Adrenal gland (tissue), 12 donors: ENCODE results near the gene PRKAR2A. TPM values are rescaled to one million over a fixed set of nuclear protein-coding genes. Genes with fewer than 3 reads are reported as not detected.
"Not testable (repeated sequence)": the region's sequence is repeated elsewhere in the genome, so short reads cannot be mapped to it uniquely, and the experiment has no call there.

Experiments
- DNase-seq, 7 donors: peaks; one replicate each; pipeline ENCODE4 v3.0.0-alpha.2; 2019 to 2020
- H3K27ac ChIP-seq, 5 donors: fragments of 200-600 bp; sonication (generic) in 4 of 5; 1 replicate in 3 of 5; 2 replicates in 2 of 5; pipeline versions ENCODE4 v1.5.1 to v1.8.0; 2016 to 2020; ENCODE audit warnings: mild to moderate bottlenecking in 1 of 5
- H3K27me3 ChIP-seq: fragments of 200-600 bp; 2 replicates; pipeline ENCODE4 v1.8.0; 2021
- H3K36me3 ChIP-seq, 2 donors: fragments of 200-600 bp; replicated peaks in 1 of 2; 1 replicate in 1 of 2; 2 replicates in 1 of 2; pipeline versions ENCODE4 v1.5.1 to v1.8.0; 2018 to 2022
- H3K4me1 ChIP-seq, 2 donors: fragments of 200-600 bp; replicated peaks in 1 of 2; 1 replicate in 1 of 2; 2 replicates in 1 of 2; pipeline versions ENCODE4 v1.5.1 to v1.8.0; 2018 to 2021
- H3K4me3 ChIP-seq, 4 donors: fragments of 200-600 bp; sonication (generic) in 3 of 4; one replicate each; pipeline ENCODE4 v1.5.1; 2016 to 2018
- H3K9me3 ChIP-seq, 3 donors: fragments of 200-600 bp; sonication (generic) in 1 of 3; replicated peaks in 1 of 3; 1 replicate in 2 of 3; 2 replicates in 1 of 3; pipeline versions ENCODE4 v1.5.1 to v1.8.0; 2016 to 2021
- POLR2A ChIP-seq, 2 donors: fragments of 450-650 bp; IDR thresholded peaks; one replicate each; pipeline ENCODE4 v1.6.1; 2017; ENCODE audit warnings: antibody characterized with exemption in 2 of 2, mild to moderate bottlenecking in 2 of 2, moderate library complexity in 1 of 2
- WGBS, 4 donors: extraction: QIAGEN DNeasy Blood & Tissue Kit in 2 of 4; methylation state at CpG; one replicate each; pipeline versions ENCODE4 v1.1.5 to v1.1.7; 2013 to 2017; 5-methylcytosine and 5-hydroxymethylcytosine counted together
- intact Hi-C, 2 donors: fragments of 100-400 bp; cut with DNase I; formaldehyde crosslinking; loops; one replicate each; pipeline versions ENCODE4 v1.14.1 to v1.15.0; 2022 to 2023
- polyA plus RNA-seq, 3 donors: library from polyadenylated mRNA; stranded (reverse); fragments of 200-250 nt in 2 of 3; fragments of 350-450 nt in 1 of 3; fragmentation: Illumina TruSeq in 1 of 3; extraction: RNeasy Lipid Tissue Mini Kit (QIAGEN cat#74804) in 1 of 3; gene quantifications; one replicate each; pipeline ENCODE4 v1.2.3, GENCODE V29; 2013 to 2014
- total RNA-seq, 9 donors: library from RNA; depleted of rRNA in 4 of 9; stranded (reverse); fragments of >200 nt in 4 of 9; fragments of 120-200 nt in 1 of 9; fragmentation: NEBNext Ultra II Directional in 1 of 9; extraction: Animal tissue kit (Norgen Biotek cat#: 25700) in 1 of 9; gene quantifications; one replicate each; pipeline versions ENCODE4 v1.1.0 to v1.2.4, GENCODE V29; 2013 to 2023
- TF ChIP-seq, protein P1 (sequence below), 6 experiments: fragments of 450-650 bp in 4 of 6; fragments of 200-600 bp in 2 of 6; sonication (generic) in 1 of 6; IDR thresholded peaks; 1 replicate in 5 of 6; 2 replicates in 1 of 6; pipeline versions ENCODE4 v1.5.1 to v1.8.0; 2016 to 2021; ENCODE audit warnings: antibody characterized with exemption in 6 of 6, mild to moderate bottlenecking in 2 of 6, moderate library complexity in 1 of 6
- donor health status: healthy with polysubstance abuse.
- donor health status: Bipolar disorder and iron deficiency.
- donor health status: DM: yes; HTN: yes; CAD: no.
- donor health status: DM: no; HTN: no; CAD: no.
- donor health status: DM: no; HTN: no; CAD: no.
- donor health status: DM: yes; HTN: yes; CAD: no.

Gene PRKAR2A
- total and polyA plus RNA-seq, 12 donors: 8.4 to 177 (median 48.7) TPM

DNA sequence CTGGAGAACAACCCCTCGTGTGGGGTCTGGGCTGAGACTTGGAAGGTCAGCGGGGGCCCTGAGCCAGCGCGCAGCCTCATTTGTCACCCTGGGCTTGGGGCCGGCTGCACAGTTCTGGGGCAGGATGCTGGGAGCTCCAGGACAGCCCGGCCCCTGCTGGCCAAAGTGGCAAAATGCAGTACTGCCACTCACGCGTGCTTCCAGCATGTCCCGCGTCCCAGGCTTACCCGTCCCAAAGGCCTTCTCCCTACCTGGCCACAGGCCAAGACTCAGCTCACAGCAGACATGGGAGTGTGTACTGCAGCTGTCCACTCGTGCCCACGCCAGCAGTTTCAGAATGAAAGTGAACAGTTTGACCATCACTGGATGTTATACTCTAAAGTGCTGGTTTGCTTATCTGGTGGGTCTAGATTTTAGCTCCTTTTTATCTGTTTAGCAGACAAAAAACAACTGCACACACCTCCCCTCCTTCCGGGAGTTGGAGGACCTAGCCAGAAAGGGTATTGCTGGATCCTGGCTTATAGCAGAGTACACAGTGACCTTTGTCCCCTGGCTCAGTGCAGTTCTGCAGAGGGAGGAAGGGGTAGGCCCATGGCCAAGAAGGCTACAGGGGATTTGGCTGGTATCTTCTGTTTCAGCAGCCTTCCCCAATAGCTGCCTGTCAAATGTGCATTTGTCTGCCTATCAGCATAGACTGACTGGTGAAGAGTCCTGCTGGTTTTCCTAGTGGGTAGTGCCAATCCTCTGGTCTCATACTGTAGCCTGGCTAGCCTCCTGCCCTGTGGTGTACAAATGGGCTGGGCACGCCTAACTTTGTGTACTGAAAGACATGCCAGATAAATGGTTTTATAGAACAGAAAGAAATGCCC lies 107.5 kb downstream of the PRKAR2A start:
- TF ChIP-seq, protein P1, sequence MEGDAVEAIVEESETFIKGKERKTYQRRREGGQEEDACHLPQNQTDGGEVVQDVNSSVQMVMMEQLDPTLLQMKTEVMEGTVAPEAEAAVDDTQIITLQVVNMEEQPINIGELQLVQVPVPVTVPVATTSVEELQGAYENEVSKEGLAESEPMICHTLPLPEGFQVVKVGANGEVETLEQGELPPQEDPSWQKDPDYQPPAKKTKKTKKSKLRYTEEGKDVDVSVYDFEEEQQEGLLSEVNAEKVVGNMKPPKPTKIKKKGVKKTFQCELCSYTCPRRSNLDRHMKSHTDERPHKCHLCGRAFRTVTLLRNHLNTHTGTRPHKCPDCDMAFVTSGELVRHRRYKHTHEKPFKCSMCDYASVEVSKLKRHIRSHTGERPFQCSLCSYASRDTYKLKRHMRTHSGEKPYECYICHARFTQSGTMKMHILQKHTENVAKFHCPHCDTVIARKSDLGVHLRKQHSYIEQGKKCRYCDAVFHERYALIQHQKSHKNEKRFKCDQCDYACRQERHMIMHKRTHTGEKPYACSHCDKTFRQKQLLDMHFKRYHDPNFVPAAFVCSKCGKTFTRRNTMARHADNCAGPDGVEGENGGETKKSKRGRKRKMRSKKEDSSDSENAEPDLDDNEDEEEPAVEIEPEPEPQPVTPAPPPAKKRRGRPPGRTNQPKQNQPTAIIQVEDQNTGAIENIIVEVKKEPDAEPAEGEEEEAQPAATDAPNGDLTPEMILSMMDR (IDR thresholded peaks at IDR 0.05): peak; percentile 73 to 96 (median 92)
- no peak for TF ChIP-seq POLR2A (IDR thresholded peaks at IDR 0.05)
- H3K27ac ChIP-seq: peak overlapping the region in 4 of 5 donors; percentile 69 to 82 (median 78)
- no peaks in the 10 kb centered on the region for H3K36me3 ChIP-seq
- no peaks in the 10 kb centered on the region for H3K9me3 ChIP-seq
- H3K4me3 ChIP-seq: no peak overlapping the region
- no peaks in the 10 kb centered on the region for H3K27me3 ChIP-seq
- 8 to 28% (median 9%) methylated on average over 2 to 15 of the region's 15 CpGs for WGBS, 4 donors
- intact Hi-C loops: no loop called here
- peak; percentile 87 to 97 (median 94) for DNase-seq
- peaks cover 18 to 46% of the 10 kb centered on the region in 2 donors for H3K4me1 ChIP-seq

DNA sequence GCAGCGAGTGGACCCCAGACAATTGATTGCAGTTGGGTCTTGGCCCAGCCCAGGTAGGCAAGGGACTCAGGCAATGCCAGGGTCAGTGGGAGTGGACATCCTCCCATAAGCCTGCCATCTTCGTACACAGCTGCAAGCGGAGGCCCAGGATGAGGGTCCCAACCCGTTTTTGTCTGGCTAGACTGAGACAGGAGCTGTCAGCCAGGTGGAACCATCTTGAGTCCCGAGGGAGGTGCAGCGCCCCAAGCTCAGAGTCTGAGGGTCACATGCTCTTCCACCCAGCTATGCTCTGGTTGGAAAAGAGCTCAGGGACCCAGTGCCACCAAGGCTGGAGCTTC lies 108.1 kb downstream of the PRKAR2A start:
- no peak for DNase-seq
- H3K27me3 ChIP-seq: no peaks in the 10 kb centered on the region
- H3K4me3 ChIP-seq: no peak overlapping the region
- no peaks in the 10 kb centered on the region for H3K9me3 ChIP-seq
- H3K4me1 ChIP-seq: peaks cover 18 to 46% of the 10 kb centered on the region in 2 donors
- intact Hi-C loops: no loop called here
- H3K36me3 ChIP-seq: no peaks in the 10 kb centered on the region
- peak overlapping the region in 4 of 5 donors; percentile 69 to 82 (median 78) for H3K27ac ChIP-seq
- 55 to 65% (median 61%) methylated on average over 4 to 6 of the region's 6 CpGs; no CpG with 5 or more reads in 1 of the 4 donors for WGBS, 4 donors
- TF ChIP-seq, protein P1 (IDR thresholded peaks at IDR 0.05): no peak
- TF ChIP-seq POLR2A (IDR thresholded peaks at IDR 0.05): no peak

DNA sequence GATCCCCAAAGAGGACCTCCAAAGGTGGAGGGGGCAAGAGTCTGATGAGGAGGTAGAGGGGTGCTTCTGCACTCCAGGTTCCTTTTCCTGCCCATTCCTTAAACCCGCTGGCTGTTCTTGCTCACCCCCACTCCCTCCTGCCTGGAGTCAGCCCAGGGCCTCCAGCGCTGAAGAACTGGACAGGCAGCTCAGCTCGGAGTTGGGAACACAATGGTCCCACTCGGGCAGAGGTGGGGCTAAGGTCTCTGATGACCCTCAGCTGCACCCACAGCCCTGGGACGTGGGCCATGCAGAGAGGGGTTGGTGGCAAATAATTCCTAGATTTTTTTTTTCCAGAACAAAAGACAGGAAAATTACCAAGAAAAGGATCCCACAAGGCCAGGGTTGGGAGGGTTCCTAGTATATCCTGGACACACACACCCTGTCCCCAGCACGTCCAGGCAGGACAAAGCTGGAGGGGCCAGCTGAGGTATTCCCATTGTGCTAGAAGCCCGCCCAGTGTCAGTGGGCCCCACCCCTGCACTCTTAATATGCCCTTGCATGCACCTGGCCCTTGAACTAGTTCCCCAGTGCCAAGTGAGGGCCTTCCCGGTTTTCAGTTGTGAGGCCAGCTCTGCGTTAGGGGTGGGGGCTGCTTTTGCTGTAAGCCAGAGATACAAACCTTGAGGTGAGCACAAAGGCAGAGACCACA lies 108.6 kb downstream of the PRKAR2A start:
- H3K27ac ChIP-seq: peak overlapping the region in 3 of 5 donors; percentile 69 to 82 (median 78)
- TF ChIP-seq POLR2A (IDR thresholded peaks at IDR 0.05): no peak
- TF ChIP-seq, protein P1 (IDR thresholded peaks at IDR 0.05): no peak
- H3K27me3 ChIP-seq: no peaks in the 10 kb centered on the region
- no peaks in the 10 kb centered on the region for H3K36me3 ChIP-seq
- DNase-seq: peak in 5 of 7 donors; percentile 23 to 70 (median 41)
- H3K9me3 ChIP-seq: no peaks in the 10 kb centered on the region
- intact Hi-C loops: no loop called here
- no peak overlapping the region for H3K4me3 ChIP-seq
- H3K4me1 ChIP-seq: peaks cover 18 to 46% of the 10 kb centered on the region in 2 donors
- 61 to 78% (median 69%) methylated on average over 3 to 9 of the region's 9 CpGs for WGBS, 4 donors

DNA sequence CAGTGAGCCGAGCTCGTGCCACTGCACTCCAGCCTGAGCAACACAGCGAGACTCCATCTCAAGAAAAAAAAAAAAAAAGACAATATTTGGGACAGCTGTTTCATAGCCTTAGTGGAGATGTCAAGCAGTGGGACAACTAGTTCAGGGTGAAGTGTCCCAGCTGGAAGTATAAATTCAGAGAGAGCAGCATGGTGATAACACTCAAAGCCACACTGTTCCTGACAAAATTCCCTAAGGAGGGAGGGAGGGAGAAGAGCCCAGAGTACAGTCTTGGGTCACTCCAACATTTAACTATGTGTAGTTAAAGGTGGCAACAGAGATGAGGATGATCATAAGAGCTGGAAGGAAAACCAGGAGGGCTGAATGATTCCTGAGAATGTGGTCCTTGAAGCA lies 109.5 kb downstream of the PRKAR2A start:
- no peak for TF ChIP-seq POLR2A (IDR thresholded peaks at IDR 0.05)
- TF ChIP-seq, protein P1 (IDR thresholded peaks at IDR 0.05): no peak
- no peaks in the 10 kb centered on the region for H3K36me3 ChIP-seq
- 69 to 88% (median 81%) methylated on average over 3 of the region's 3 CpGs for WGBS, 4 donors
- H3K4me1 ChIP-seq: peaks cover 18 to 46% of the 10 kb centered on the region in 2 donors
- intact Hi-C loops: no loop called here
- no peak overlapping the region for H3K4me3 ChIP-seq
- H3K27me3 ChIP-seq: no peaks in the 10 kb centered on the region
- no peak for DNase-seq
- H3K9me3 ChIP-seq: no peaks in the 10 kb centered on the region
- peak overlapping the region in 2 of 5 donors; percentile 78 to 82 for H3K27ac ChIP-seq

DNA sequence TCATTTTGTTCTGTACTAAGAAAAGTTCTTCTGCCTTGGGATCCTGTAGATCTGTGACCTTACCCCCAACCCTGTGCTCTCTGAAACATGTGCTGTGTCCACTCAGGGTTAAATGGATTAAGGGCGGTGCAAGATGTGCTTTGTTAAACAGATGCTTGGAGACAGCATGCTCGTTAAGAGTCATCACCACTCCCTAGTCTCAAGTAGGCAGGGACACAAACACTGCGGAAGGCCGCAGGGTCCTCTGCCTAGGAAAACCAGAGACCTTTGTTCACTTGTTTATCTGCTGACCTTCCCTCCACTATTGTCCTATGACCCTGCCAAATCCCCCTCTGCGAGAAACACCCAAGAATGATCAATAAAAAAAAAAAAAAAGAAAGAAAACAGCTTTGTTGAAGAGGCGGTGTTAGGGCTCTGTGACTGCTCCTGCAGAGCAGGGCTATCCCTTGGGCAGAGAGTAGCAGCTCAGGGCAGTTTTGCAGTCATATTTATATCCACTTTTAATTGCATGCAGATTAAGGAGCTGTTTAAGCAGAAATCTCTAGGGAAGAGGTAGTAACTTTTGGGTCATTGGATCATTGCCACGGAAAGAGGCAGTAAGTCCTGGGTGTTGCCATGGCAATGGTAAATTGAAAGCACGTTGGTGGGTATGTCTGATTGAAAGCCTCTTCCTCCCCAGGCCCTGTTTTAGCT lies 112.5 kb downstream of the PRKAR2A start:
- WGBS, 4 donors: 48 to 65% (median 53%) methylated on average over 7 to 8 of the region's 8 CpGs
- H3K27me3 ChIP-seq, DNase-seq, H3K36me3 ChIP-seq, H3K9me3 ChIP-seq, intact Hi-C loops, H3K27ac ChIP-seq, H3K4me3 ChIP-seq: not testable (repeated sequence)
- peaks cover 11 to 38% of the 10 kb centered on the region in 2 donors for H3K4me1 ChIP-seq

DNA sequence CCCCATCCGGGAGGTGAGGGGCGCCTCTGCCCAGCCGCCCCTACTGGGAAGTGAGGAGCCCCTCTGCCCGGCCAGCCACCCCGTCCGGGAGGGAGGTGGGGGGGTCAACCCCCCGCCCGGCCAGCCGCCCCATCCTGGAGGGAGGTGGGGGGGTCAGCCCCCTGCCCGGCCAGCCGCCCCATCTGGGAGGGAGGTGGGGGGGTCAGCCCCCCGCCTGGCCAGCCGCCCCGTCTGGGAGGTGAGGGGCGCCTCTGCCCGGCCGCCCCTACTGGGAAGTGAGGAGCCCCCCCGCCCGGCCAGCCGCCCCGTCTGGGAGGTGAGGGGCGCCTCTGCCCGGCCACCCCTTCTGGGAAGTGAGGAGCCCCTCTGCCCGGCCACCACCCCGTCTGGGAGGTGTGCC lies 113.1 kb downstream of the PRKAR2A start:
- H3K4me3 ChIP-seq, H3K27ac ChIP-seq, DNase-seq, intact Hi-C loops, H3K27me3 ChIP-seq, H3K36me3 ChIP-seq, H3K9me3 ChIP-seq: not testable (repeated sequence)
- 85 to 100% (median 90%) methylated on average over 7 to 14 of the region's 25 CpGs; no CpG with 5 or more reads in 1 of the 4 donors for WGBS, 4 donors
- H3K4me1 ChIP-seq: peaks cover 4 to 31% of the 10 kb centered on the region in 2 donors
